CD4-positive, alpha-beta T cell (primary cell): ENCODE data around the gene C9orf78. TPM values are rescaled to one million over a fixed set of nuclear protein-coding genes. Genes with fewer than 3 reads are reported as not detected.
A peak's percentile ranks its signal among the peaks of the same experiment; 100 is the strongest.

Experiments used
- ATAC-seq: fragments of 200-7000 bp; cut with Tn5 transposase; one replicate; pipeline ENCODE4 v1.10.0; 2022; ENCODE audit warnings: mild to moderate bottlenecking; ENCODE audit not compliant: poor library complexity
- CTCF ChIA-PET: fragments of 350-600 bp; sonication (Branson Sonifier 250); formaldehyde crosslinking; loops from one replicate; lab custom pipeline; 2021; ENCODE audit warnings: antibody characterized with exemption, inconsistent platforms; lab: Charles Lee
- POLR2A ChIA-PET: fragments of 350-600 bp; sonication (Branson Sonifier 250); formaldehyde crosslinking; loops from one replicate; lab custom pipeline; 2021; ENCODE audit warnings: antibody characterized with exemption, inconsistent platforms; lab: Charles Lee
- DNase-seq, 14 experiments: peaks; one replicate each; pipeline ENCODE4 v3.0.0-alpha.2; 2013 to 2020; ENCODE audit warnings: mixed read lengths in 2 of 14
- H3K27ac ChIP-seq, 2 donors: one replicate each; pipeline versions ENCODE4 v1.5.1 to v1.7.0; 2013; ENCODE audit warnings: low read length in 2 of 2, low read depth in 1 of 2, mild to moderate bottlenecking in 1 of 2
- H3K27me3 ChIP-seq, 2 experiments: 1 replicate in 1 of 2; 2 replicates in 1 of 2; pipeline versions ENCODE4 v1.6.1 to v1.7.0; 2013; ENCODE audit warnings: low read length in 2 of 2, control low read depth in 1 of 2, mild to moderate bottlenecking in 1 of 2, moderate library complexity in 1 of 2; ENCODE audit not compliant: insufficient read depth in 2 of 2, control insufficient read depth in 1 of 2
- H3K36me3 ChIP-seq: one replicate; pipeline ENCODE4 v1.6.1; 2013; ENCODE audit warnings: low read length, control low read depth; ENCODE audit not compliant: insufficient read depth
- H3K4me1 ChIP-seq: one replicate; pipeline ENCODE4 v1.6.1; 2013; ENCODE audit warnings: low read length, control low read depth; ENCODE audit not compliant: insufficient read depth
- H3K4me3 ChIP-seq: one replicate; pipeline ENCODE4 v1.5.1; 2013; ENCODE audit warnings: mild to moderate bottlenecking, low read length, moderate library complexity
- H3K9me3 ChIP-seq, 2 experiments: 1 replicate in 1 of 2; 2 replicates in 1 of 2; pipeline versions ENCODE4 v1.6.1 to v1.7.0; 2013; ENCODE audit warnings: low read length in 2 of 2, mild to moderate bottlenecking in 2 of 2, control low read depth in 1 of 2, moderate library complexity in 1 of 2; ENCODE audit not compliant: control insufficient read depth in 1 of 2, insufficient read depth in 1 of 2
- H3K27ac Mint-ChIP-seq: one replicate; pipeline ENCODE4 v1.8.0; 2020; ENCODE audit warnings: mixed read lengths
- H3K27me3 Mint-ChIP-seq: one replicate; pipeline ENCODE4 v1.8.0; 2021; ENCODE audit warnings: mixed read lengths
- H3K36me3 Mint-ChIP-seq: one replicate; pipeline ENCODE4 v1.8.0; 2021; ENCODE audit warnings: low read depth, mixed read lengths
- H3K4me1 Mint-ChIP-seq: one replicate; pipeline ENCODE4 v1.8.0; 2021; ENCODE audit warnings: low read depth, mixed read lengths
- H3K4me3 Mint-ChIP-seq: one replicate; pipeline ENCODE4 v1.8.0; 2020; ENCODE audit warnings: mild to moderate bottlenecking, mixed read lengths
- H3K9me3 Mint-ChIP-seq: one replicate; pipeline ENCODE4 v1.8.0; 2020; ENCODE audit warnings: mixed read lengths
- intact Hi-C, 2 experiments: fragments of 100-400 bp; cut with DNase I in 1 of 2; cut with micrococcal nuclease in 1 of 2; formaldehyde crosslinking; loops; one replicate each; pipeline versions ENCODE4 v1.15.1 to v1.9.0; 2023 to 2025; cut with DNase I, micrococcal nuclease
- total RNA-seq, 174 experiments: library from RNA in 2 of 174; stranded (reverse) in 2 of 174; gene quantifications; one replicate each; pipeline ENCODE4 v1.2.3 and lab custom pipeline; 2021 to 2026
- TF ChIP-seq, protein P1 (sequence below): fragments of 200-600 bp; IDR thresholded peaks from one replicate; pipeline ENCODE4 v1.8.0; 2022; ENCODE audit warnings: antibody characterized with exemption, mild to moderate bottlenecking

C9orf78 gene
- total RNA-seq, 2 experiments from 2014 or later = 145 to 159 TPM

- no peaks in the 10 kb centered on the region for H3K27me3 ChIP-seq
- intact Hi-C loops = loop anchor here in 1 of 2 experiments (2.0 kb wide), 1 partner anchor 26 kb away; no protein-coding TSS in a partner anchor
- H3K4me1 Mint-ChIP-seq = peaks cover 76% of the 10 kb centered on the region
- ATAC-seq = no peak
- CTCF ChIA-PET = no interaction called here
- POLR2A ChIA-PET = no interaction called here
- no peak overlapping the region for H3K27ac ChIP-seq
- H3K4me3 Mint-ChIP-seq = peak overlapping the region; percentile 1
- TF ChIP-seq, protein P1, sequence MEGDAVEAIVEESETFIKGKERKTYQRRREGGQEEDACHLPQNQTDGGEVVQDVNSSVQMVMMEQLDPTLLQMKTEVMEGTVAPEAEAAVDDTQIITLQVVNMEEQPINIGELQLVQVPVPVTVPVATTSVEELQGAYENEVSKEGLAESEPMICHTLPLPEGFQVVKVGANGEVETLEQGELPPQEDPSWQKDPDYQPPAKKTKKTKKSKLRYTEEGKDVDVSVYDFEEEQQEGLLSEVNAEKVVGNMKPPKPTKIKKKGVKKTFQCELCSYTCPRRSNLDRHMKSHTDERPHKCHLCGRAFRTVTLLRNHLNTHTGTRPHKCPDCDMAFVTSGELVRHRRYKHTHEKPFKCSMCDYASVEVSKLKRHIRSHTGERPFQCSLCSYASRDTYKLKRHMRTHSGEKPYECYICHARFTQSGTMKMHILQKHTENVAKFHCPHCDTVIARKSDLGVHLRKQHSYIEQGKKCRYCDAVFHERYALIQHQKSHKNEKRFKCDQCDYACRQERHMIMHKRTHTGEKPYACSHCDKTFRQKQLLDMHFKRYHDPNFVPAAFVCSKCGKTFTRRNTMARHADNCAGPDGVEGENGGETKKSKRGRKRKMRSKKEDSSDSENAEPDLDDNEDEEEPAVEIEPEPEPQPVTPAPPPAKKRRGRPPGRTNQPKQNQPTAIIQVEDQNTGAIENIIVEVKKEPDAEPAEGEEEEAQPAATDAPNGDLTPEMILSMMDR = no peak
- H3K4me1 ChIP-seq = peaks cover 70% of the 10 kb centered on the region
- peaks cover 28% of the 10 kb centered on the region for H3K36me3 ChIP-seq
- H3K4me3 ChIP-seq = no peak overlapping the region
- H3K9me3 Mint-ChIP-seq = no peaks in the 10 kb centered on the region
- H3K36me3 Mint-ChIP-seq = peaks cover 47% of the 10 kb centered on the region
- H3K27me3 Mint-ChIP-seq = no peaks in the 10 kb centered on the region
- no peak for DNase-seq
- peak overlapping the region; percentile 92 for H3K27ac Mint-ChIP-seq
- H3K9me3 ChIP-seq = no peaks in the 10 kb centered on the region
Measured at GRCh38 chr9:129841071-129841470, 6.0 kb upstream of the C9orf78 start.

DNA sequence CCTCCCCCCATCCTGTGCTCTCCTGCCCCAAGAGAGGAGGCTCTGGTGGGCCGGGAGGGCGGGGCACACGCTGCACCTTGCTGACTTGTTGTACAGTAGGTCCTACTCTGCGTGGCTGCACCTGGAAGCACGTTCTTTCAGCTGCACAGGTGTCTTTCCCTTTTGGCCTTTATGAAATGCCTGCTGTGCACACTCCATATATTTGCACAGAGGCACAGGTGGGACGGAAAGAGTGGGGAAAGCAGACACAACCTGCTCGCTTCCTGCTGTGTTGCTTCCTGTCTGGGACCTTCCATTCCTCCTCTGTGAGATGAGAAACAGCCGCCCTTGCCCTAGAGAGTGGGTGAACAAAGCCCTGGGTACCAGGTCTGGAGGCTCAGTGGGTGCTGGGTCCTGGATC is 5.0 kb upstream of the C9orf78 start:
- H3K9me3 ChIP-seq = no peaks in the 10 kb centered on the region
- no peaks in the 10 kb centered on the region for H3K27me3 ChIP-seq
- peaks cover 28% of the 10 kb centered on the region for H3K36me3 ChIP-seq
- peak; percentile 21 for ATAC-seq
- peak in 7 of 14 experiments; percentile 14 to 55 (median 31) for DNase-seq
- H3K4me1 ChIP-seq = peaks cover 60% of the 10 kb centered on the region
- Mint-ChIP-seq H3K4me3 (peak overlapping the region; percentile 68), H3K36me3 (peaks cover 55% of the 10 kb centered on the region), H3K27ac (peak overlapping the region; percentile 92), H3K9me3 (no peaks in the 10 kb centered on the region), H3K27me3 (no peaks in the 10 kb centered on the region), H3K4me1 (peaks cover 75% of the 10 kb centered on the region)
- POLR2A ChIA-PET = no interaction called here
- H3K27ac ChIP-seq = peak overlapping the region; percentile 45 to 59
- TF ChIP-seq, protein P1 = no peak
- peak overlapping the region; percentile 9 for H3K4me3 ChIP-seq
- CTCF ChIA-PET = interaction anchor here (0.6 to 0.7 kb wide), 2 partner anchors 24 to 55 kb away, joined by 3 read pairs; no protein-coding TSS in a partner anchor
- intact Hi-C loops = loop anchor here in 1 of 2 experiments (2.0 kb wide), 1 partner anchor 27 kb away; no protein-coding TSS in a partner anchor

DNA sequence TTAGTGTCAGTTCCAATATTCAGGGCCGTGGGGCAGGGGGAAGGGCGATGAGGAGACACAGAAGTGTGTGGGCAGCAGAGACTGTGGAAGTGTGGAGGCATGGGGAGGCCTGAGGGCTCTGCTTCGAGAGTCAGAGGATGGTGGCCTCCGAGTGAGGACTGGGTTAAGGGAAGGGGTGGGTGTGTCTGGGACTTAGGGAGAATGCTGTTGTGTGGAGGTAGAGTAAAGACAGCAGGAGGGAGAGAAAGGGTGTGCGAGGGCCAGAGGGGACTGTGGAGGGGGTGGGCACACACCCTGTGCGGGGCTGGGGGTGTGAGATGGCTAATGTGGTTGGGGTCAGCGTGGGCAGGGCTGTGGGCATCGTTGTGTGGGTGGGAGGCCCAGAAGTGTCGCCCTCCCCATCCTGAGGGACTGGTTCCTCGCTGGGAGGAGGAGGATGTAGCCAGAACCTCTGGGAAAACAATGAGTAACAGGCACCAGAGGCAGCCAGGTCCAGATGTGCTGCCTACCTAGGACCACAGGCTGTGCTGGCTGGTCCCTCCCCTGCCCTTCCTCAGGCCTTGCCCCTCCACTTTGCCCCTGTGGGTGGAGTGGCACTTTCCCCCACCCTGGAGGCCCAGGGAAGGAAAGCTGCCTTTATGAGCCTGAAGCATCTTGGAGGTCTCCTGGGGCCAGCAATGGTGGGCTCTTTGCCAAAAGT is 4.4 kb upstream of the C9orf78 start:
- Histone ChIP-seq H3K4me1 (peaks cover 61% of the 10 kb centered on the region), H3K36me3 (peaks cover 28% of the 10 kb centered on the region), H3K27me3 (no peaks in the 10 kb centered on the region), H3K27ac (peak overlapping the region; percentile 45 to 62), H3K9me3 (no peaks in the 10 kb centered on the region), H3K4me3 (peak overlapping the region; percentile 9)
- TF ChIP-seq, protein P1 = no peak
- Mint-ChIP-seq H3K36me3 (peaks cover 60% of the 10 kb centered on the region), H3K27ac (peak overlapping the region; percentile 92), H3K4me1 (peaks cover 75% of the 10 kb centered on the region), H3K27me3 (no peaks in the 10 kb centered on the region), H3K9me3 (no peaks in the 10 kb centered on the region), H3K4me3 (peak overlapping the region; percentile 85)
- DNase-seq = no peak
- no peak for ATAC-seq
- intact Hi-C loops = loop anchor here (2.0 to 10.0 kb wide), 3 partner anchors 27 to 203 kb away; partner anchors contain the start of gene FNBP1 (in 1 of the 2)
- ChIA-PET POLR2A (interaction anchor here (0.8 to 6.9 kb wide), 8 partner anchors 11 to 50 kb away, joined by 3 to 134 read pairs (median 4); no protein-coding TSS in a partner anchor), CTCF (interaction anchor here (1.0 to 1.3 kb wide), 3 partner anchors 12 to 218 kb away, joined by 3 to 4 read pairs (median 4); no protein-coding TSS in a partner anchor)
